HG03378 (cell line): ENCODE data around the gene POLE.

ENCODE experiments used
- ATAC-seq: cut with Tn5 transposase; IDR thresholded peaks from one replicate; pipeline ENCODE4 v1.9.1; 2021; ENCODE audit warnings: mild to moderate bottlenecking, moderate library complexity; ENCODE audit not compliant: unreplicated experiment

Gene POLE

DNA sequence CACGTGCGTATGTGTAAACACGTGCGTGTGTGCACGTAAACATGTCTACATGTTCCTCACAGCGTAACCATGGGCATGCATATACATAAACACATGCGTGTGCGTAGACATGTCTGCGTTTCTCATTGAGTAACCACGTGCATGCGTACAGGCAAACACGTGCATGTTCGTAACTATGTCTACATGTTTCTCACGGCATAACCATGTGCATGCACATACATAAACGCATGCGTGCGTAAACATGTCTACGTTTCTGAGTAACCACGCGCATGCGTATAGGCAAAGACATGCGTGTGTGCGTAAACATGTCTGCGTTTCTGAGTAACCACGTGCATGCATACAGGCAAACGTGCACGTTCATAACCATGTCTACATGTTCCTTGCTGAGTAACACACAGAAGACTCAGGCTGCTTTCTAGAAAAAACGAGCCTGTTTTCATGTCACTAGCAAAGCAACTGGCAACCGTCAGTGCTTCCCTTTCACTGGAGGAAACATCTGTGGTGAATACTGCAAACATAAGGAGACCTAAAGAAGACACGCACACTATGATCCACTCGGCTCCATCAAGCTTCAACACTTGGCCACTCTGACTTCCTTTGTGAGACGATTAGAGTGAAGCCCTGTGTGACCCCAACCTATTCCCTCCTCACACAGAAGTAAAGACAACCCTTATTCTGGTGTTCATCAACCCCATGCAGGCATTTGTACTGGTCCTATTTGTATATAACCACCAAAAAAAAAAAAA is 28.8 kb downstream of the POLE start:
- no peak for ATAC-seq

DNA sequence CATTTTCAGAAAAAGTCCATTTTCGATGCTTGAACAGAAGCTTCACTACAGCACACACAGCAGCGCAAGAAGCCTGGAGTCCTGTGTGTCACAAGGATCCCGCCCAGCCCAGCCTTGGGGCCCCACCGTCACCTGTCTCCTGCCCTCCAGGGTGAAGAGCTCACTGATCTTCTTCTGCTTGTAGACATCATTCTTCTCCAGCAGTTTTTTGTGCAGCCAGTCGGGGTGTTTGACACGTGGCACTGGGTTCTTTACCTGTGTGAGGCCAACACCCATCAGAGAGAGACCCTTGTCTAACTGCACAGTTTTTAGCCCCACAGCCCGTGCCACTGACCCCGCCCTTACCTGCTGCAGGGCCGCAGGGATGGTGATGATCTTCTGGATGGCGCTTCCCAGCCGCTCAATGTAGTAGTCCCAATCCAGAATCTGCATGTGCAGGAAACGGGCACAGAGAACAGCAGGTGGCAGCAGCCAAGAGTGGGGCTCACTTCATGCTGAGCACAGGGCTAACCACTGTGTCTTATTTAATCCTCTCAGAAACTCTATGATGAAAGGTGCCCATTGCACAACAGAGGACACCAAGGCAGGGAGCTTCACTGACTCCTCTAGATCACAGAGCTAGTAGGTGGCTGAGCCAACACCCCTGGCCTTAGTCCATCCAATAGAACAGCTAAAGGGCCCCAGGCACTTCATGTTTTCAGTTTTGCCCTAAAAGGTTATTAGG is 30.0 kb downstream of the POLE start:
- no peak for ATAC-seq

DNA sequence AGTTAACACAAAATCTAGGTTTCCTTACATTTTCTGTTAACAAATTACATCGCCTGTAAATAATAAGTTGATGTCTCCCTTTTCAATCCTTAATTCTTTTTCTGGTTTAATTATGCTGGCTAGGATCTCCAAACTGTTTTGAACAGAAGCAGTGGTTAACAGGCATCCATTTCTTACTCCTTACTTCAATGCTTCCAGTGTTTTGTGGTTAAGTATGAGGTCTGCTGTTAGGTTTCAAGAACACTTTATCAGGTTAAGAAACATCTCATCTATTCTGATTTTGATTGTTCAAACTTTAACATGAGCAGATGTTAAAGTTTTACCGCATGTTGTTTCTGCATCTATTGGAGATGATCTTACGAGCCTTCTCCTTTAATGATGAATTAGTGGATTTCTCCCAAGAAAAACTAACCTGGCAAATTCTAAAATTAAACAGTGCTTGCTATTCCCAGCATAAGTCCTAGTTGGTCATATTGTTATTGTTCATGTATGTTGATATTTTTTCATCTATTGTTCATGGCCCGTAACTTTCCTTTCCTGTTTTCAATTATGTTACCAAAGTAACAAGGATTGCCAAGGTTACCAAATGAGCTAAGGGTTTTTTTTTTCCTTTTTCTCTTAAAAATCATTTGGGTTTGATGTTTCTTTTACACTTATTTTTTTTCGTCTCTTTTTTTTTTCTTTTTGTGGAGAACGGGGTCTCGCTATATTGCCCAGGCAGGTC is 33.4 kb downstream of the POLE start:
- ATAC-seq = no peak

DNA sequence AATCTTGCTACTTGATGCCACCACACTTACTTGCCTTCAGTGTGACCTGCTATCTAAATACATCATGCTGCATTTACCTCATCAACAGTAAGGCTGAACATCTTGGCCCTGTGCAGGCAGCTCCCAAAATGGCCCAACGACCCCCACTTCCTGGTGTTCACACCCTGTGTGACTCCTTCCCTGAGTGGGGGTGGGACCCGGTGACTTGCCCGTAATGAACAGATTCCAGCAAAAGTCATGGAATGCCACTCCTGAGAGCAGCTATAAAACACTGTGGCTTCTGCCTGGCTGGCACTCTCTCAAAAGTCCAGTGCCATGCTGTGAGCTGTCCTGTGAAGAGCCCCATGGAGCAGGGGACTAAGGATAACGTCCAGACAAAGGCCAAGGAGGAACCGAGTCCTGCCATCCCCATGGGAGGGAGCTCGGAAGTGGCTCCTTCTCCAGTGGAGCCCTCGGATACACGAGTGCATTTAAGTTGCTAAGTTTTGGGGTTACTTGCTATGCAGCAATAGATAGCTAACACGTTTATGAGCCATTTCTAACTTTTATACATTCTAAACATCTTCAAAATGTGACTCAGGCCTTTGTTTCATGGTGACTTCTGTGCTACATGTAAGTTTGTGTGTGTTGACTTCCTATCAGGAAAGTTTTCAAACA is 35.6 kb downstream of the POLE start:
- no peak for ATAC-seq

DNA sequence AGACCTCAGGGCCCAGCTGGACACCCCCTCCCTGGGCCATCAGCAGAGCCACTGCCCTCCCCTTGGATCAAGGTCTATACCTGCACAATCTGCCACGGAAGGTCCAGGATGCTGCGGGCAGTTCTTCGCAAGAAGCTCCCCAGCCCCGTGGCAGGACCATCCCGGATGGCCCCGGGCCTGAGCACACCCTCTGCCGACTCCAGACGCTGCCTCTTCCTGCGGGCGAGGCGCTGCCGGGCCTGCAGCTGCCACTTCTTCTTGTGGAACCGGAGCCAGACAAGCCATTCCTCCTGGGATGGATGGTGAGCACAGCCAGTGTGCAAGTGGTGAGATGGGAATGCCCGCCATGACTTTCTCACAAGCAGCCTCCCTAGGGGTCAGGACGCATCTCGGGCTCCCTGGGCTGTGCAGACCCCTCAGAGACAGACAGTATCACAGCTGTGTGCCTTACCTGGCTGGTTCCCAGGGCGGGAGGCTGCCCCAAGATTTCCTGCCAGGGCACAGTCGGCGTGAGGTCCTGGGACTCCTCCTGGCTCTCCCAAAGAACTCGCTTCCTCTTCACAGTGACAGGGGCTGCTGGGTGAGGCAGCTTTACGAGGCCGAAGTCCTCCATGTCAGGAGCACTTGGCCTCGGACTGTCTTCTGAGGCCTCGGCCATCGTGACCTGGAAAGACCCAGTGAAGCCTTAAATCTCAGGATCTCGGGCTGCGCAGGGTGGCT is 37.8 kb downstream of the POLE start:
- no peak for ATAC-seq

DNA sequence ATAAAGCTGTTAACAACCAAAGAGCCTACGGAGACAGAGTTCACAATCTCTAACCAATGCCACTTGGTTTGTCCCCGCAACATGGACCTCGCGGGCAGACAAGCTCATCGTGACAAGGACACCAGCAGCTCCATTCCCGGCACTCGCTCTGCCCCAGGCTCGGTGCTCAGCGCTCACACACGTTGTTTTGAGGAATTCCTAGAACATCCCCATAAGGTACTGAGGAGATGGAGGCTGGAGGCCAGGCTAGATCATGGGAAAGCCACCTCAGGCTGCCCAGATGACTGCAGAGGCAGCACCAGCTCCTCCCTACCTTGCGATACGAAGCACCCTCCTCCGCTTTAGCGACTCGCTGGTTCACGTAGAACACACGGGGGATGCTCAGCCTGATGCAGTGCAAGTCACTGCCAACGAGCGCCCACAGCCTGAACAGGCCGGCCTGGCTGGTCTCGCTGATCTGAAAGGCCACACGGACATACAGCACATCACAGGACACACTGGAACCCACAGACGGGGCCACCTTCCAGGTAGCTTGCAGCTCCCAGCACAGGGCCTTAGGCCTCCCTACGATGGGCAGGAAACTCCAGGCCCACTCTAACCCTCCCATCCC is 38.4 kb downstream of the POLE start:
- ATAC-seq = no peak

DNA sequence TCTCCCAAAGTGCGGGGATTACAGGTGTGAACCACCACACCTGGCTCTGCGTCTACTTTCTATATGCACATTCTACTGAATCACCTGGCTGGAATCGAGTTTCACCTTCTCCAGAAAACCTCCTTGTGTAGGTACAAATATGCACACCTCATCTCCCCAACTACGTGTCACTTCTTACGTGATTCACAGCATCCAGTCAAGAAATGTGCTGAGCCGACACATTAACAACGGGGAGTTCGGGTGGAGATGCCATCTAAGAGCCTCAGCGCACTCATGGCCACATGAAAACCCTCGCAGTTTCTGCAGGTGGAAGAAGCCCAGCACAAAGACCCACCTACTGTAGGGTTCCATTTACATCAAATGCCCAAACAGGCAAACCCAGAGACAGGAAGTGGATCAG is 39.3 kb downstream of the POLE start:
- no peak for ATAC-seq

DNA sequence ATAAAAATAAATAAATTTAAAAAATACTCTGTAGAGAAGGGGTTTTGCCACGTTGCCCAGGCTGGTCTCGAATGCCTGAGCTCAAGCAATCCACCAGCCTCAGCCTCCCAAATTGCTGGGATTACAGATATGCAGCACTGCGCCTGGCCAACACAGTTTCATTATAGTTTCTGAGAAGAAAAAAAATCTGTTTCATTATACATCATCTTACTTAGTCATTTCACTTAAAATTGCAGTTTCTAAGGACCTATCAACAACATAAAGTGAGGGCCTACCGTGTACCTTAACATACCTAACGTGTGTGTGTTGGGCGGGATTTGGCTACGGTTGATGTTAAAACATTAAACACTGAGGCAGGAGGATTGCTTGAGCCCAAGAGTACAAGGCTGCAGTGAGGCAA is 40.3 kb downstream of the POLE start:
- no peak for ATAC-seq

DNA sequence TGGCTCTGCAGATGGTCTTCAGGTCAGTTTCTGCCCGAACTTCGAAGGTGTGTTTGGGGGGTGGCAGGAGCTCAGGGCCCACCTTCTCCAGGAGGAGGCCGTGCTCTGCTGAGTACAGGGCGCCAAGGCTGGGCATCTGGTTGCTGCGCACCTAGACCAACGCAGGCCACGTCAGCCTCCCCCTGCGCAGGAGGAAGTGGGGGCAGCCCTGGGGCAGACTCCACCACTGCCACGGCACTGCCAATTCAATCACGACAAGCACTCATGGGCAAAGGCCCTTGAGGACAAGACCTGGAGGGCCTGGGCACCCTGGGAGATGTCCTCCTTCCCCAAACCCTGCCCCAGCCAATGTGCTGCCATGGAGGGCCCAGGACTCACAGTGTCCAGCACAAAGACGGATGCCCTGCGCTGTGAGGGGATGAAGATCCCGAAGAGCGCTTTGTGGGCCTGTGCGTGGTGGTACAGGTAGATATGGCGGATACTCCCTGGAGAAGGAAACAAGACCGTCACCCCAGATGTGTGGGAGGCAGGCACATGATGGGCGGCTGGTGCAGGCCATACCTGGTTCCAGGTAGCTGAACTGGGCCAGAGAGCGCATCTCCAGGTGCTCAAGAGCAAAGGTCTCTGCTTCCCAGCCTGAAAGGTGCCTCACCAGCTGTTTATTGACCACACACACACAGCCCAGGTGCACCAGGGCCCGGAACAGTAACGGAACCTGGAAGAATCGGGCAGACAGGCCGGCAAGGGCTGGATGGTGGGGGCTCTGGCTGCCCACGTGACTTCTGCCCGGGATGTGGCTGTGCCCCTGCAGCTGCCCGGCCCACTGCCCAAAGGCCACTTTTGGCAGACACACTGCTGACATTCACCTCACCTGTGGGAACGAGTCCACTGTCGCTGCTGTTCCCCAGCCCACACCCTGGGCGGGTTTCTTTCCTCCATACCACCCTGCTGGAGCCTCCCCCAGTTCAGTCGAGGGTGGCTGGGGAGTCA is 44.0 kb downstream of the POLE start:
- no peak for ATAC-seq

DNA sequence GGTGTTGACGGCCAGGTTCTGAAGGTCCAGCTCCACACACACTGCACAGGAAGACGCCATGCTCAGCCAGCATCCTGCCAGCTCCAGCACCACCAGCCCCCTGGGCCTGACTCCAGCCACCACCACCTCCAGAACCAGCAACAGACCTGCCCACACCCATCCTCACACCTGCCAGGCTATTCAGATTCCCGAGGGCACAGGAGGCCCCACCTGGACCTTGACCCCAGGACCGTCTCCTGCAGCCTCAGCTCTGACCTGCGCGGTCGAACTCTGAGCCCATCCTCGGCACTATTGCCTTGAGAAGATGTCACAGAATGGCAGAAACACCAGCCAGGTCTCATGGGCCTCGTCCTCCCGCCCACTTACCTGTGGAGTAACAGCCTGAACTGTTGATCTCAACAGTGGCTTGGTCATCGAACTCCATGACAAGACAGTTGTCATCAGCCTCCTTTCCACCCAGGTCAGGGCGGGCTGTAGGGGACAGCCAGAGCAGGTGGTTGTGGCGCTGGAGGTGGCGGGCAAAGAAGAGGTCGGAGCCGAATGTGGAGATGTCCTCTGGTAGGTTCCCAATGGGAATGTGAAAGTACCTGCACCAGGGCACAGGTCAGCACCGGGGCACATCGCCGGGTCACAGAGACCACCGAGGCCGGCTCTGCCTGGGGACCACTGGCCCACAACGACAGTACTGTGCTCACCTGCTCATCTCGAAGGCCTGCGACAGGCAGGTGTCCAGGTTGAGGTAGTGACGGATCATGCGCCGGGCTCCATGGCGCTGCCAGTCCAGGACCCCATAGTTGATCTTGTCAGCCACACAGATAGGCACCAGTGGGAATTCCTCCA is 45.1 kb downstream of the POLE start:
- no peak for ATAC-seq

DNA sequence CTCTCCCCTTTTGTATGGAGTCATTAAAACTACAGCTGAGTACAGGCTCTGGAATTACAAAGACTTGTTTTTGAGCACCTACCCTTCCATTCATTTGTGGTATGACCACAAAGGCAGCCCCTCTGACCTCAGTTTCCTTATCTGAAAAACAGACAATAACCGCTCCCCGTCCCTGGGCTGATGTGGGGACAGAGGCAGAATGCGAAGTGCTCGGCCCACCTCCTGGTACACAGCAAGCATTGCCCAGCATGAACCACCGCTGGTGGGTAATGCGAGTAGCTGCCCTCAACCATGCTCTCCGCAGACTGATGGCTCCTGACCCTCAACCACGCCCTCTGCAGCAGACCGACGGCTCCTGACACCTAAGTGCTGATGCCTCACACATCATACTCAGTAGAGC is 46.2 kb downstream of the POLE start:
- ATAC-seq = no peak

DNA sequence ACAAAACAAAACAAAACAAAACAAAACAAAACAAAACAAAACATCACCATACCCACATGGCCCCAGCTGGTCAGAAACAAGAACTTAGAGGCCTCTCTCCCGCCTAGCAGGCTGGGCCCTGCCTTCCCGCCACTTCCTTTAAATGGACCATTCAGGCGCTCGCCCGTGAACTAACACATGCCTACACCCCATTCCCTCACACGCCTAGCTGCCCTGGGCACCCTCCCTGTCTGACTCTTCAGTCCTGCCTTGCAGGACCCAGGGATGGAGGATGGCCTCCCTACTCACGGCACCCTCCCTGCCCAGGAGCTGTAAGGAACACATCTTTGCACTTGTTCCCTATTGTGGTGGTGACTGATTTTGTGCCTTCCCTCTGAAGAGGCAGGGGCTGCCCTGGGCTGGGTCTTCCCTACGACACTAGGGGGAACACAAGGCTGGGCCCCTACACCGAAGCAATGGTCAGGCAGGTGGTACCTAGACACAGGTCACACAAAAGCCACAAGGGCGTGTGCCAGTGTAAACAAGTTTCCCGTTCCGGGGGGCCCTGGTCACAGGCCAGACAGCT is 47.1 kb downstream of the POLE start:
- no peak for ATAC-seq

DNA sequence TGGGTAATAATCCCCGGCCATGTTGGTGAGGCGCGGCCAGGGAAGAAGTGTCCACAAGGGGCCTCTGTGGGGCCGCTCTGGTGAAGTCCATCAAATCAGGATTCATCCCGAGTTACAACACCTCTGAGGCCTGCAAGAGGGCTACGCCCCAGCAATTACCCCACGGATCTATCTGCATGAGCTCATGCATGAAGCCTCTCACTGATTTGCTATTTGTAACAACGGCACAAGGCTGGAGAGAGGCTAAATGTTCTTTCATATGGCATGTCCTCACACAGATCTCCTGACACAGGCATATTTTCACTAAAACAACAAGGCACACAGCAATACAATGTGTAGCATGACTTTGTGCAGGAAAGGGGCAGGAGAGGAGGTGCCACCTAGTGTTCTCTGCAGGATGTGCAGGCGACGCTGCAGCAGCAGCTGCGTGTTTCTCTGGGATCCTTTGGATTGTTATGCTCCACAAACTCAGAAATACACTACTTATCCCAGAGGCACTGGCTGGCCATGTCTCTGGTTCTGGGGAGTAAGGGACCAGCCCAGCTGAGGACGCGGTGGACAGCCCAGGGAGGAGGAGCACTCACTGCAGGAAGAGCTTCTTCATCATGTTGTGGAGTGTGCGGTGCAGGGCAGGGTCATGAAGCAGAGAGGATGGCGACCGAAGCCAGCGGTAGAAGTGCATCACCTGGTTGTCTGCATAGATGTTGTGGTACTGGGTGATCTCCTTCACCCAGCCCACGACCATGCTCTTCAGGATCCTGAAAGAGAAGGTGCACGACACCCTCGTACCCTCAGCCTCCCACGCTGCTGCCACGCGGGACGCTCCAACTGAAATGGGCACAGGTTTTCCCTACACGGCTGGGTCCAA is 48.4 kb downstream of the POLE start:
- ATAC-seq = no peak

DNA sequence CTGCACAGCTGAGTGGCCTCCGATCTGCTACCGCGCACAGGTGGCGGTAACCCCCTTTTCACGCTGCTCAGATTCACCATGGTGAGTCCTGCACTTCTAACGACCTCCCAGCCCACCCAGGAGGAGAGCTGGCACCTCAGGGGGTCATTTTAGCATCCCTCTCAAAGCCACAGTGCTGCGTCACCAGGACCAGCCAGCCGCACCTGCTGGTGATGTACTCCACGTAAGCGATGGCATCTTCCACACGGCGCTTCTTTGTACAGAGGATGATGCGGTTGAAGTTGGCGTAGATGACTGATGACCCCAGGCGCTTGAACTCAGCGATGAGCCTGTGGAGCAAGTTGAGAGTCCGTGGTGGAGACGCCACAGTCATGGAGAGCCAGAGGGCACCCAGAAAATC is 49.3 kb downstream of the POLE start:
- no peak for ATAC-seq

DNA sequence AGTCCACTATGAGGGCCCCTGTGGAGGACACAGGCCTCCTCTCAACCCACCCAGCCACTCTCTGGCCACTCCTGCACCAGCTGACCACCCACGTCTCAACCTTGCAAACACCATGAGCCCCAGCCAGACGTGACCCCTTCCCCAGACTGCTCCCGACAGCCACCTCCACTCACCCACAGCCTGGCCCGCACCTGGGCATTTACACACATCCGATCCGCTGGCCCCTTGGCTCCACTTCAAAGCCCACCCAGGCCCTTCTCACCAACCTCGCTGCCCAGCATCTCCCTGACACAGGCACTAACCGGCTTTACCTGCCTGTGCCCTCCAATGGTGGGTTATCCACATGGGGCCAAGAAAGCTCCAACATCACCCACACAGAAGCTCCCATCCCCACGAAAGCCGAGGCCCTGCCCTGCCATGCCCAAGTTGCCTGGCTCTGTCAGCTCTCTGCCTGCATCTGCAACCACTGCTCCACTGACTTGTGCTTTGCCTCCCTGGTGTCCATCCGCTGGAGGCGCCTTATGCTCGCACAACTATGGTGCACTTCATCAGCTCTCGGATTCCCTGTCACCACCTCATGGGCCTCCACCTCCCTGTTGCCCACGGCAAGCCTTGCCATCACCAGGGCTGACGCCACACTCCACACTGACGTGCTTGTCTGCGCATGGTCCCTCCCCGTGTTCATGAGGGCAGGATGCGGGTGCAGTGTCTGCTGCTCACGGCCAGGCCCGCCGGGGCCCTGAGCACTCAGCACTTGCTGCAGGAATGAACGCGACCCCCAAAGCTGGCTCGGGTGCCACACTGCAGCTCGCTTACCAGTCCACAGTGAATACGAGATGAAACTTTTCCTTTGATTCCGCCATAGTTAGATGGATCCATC is 51.8 kb downstream of the POLE start:
- no peak for ATAC-seq

DNA sequence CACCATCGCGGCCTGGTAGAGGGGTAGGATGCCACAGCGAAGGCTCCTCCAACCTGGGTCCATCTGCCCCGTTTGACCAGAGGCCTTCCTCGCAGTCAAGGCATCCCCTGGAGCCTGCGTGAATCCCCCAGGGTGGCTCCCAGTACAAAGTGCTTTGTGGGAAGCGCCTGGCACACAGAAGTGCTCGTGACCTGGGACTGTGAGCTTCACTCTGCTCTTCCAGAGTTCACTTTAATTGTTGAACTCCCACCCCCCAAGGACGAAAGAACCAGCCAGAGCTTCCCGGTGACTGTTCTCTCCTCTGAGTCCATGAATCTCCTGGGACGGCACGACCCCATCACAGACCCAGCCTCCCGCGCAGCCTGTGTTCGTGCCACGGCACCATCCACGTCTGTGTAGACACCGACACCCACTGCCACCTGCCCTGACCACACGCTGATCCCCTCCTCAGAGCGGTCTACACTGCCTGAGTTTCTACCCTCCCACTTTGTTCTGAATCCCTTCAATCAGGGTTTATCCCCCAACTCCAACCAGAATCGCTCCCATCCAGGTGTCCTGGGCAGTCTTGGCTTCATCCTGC is 52.6 kb downstream of the POLE start:
- ATAC-seq = no peak
